K562 (cell line): ENCODE measurements around the gene EXT2. TPM values are rescaled to one million over a fixed set of nuclear protein-coding genes. Genes with fewer than 3 reads are reported as not detected.

Experiments
- ATAC-seq: fragments of 200-7000 bp; cut with Tn5 transposase; 3 replicates; pipeline ENCODE4 v1.9.1; 2020; ENCODE audit warnings: moderate library complexity
- BruUV-seq: library from RNA; stranded (reverse); fragments of 400-500 nt; replicated peaks from 2 replicates; lab custom pipeline; 2021; lab: Mats Ljungman, UMichigan
- CTCF ChIA-PET: fragments of 300-600 bp; formaldehyde crosslinking; extraction: SDS; loops from one replicate; lab custom pipeline; 2021; ENCODE audit warnings: low intra/inter-chr PET ratio; lab: Yijun Ruan, JAX
- POLR2A ChIA-PET: fragments of 300-600, 350-650 bp; sonication (Branson Sonifier 250); formaldehyde crosslinking; extraction: SDS; loops from one replicate; lab custom pipeline; 2021; ENCODE audit warnings: antibody characterized with exemption, inconsistent platforms; lab: Yijun Ruan, JAX
- DNase-seq, 4 experiments: peaks; one replicate each; pipeline versions ENCODE4 v3.0.0 to v3.0.0-alpha.2; 2011 to 2018; ENCODE audit warnings: low spot score in 3 of 4, mixed read lengths in 3 of 4; ENCODE audit errors: extremely low read depth in 1 of 4
- FAIRE-seq: peaks from 2 replicates; lab custom pipeline; 2011; peaks lifted over from hg19 to GRCh38; lab: Jason Lieb, UNC
- H2AFZ ChIP-seq: 2 replicates; pipeline ENCODE4 v1.6.0; 2011; ENCODE audit warnings: low read depth, low read length, control low read depth, inconsistent platforms
- H3K27ac ChIP-seq: fragments of 200-600 bp; 3 replicates; pipeline ENCODE4 v1.8.0; 2011; ENCODE audit warnings: low read depth, mild to moderate bottlenecking, control low read depth, inconsistent platforms, low read length, moderate library complexity, mixed read lengths; ENCODE audit errors: extremely low read depth
- H3K27me3 ChIP-seq, 2 experiments: fragments of 300-600 bp in 1 of 2; 2 replicates in 1 of 2; 3 replicates in 1 of 2; pipeline versions ENCODE4 v1.6.0 to v1.8.0; 2011; ENCODE audit warnings: inconsistent platforms in 2 of 2, low read length in 2 of 2, mild to moderate bottlenecking in 1 of 2, mixed read lengths in 1 of 2, moderate library complexity in 1 of 2; ENCODE audit not compliant: control insufficient read depth in 2 of 2, insufficient read depth in 2 of 2
- H3K36me3 ChIP-seq: fragments of 300-600 bp; 3 replicates; pipeline ENCODE4 v1.8.0; 2011; ENCODE audit warnings: mild to moderate bottlenecking, low read length, inconsistent platforms; ENCODE audit not compliant: control insufficient read depth, insufficient read depth
- H3K4me1 ChIP-seq, 2 experiments: fragments of 200-600 bp in 1 of 2; replicated peaks in 1 of 2; 2 replicates in 1 of 2; 3 replicates in 1 of 2; pipeline versions ENCODE4 v1.5.1 to v1.8.0; 2011; ENCODE audit warnings: inconsistent platforms in 2 of 2, low read length in 2 of 2, mild to moderate bottlenecking in 1 of 2, mixed read lengths in 1 of 2, moderate library complexity in 1 of 2; ENCODE audit not compliant: control insufficient read depth in 2 of 2, insufficient read depth in 2 of 2
- H3K4me2 ChIP-seq: 2 replicates; pipeline ENCODE4 v1.6.1; 2011; ENCODE audit warnings: low read length, control low read depth, inconsistent platforms, mixed read lengths; ENCODE audit not compliant: insufficient read depth
- H3K4me3 ChIP-seq: fragments of 200-600 bp; sonication (generic), shearing (Covaris generic); 2 replicates; pipeline ENCODE4 v1.5.1; 2016; ENCODE audit warnings: control low read depth, inconsistent platforms
- H3K79me2 ChIP-seq: fragments of 200-600 bp; 3 replicates; pipeline ENCODE4 v1.8.0; 2011; ENCODE audit warnings: low read length, inconsistent platforms; ENCODE audit not compliant: control insufficient read depth, insufficient read depth
- H3K9ac ChIP-seq, 2 experiments: 2 replicates each; pipeline versions ENCODE4 v1.6.0 to v1.6.1; 2011; ENCODE audit warnings: low read depth in 2 of 2, low read length in 2 of 2, control low read depth in 1 of 2, inconsistent platforms in 1 of 2, mild to moderate bottlenecking in 1 of 2, mixed read lengths in 1 of 2; ENCODE audit not compliant: insufficient read depth in 1 of 2
- H3K9me1 ChIP-seq: one replicate; pipeline ENCODE4 v1.6.0; 2011; ENCODE audit warnings: inconsistent platforms, mild to moderate bottlenecking, low read length, moderate library complexity; ENCODE audit not compliant: control insufficient read depth, insufficient read depth
- H3K9me3 ChIP-seq: replicated peaks from 2 replicates; pipeline ENCODE4 v1.5.1; 2011; ENCODE audit warnings: low read depth, low read length, inconsistent platforms; ENCODE audit not compliant: control insufficient read depth, insufficient read depth
- H4K20me1 ChIP-seq: replicated peaks from 2 replicates; pipeline ENCODE4 v1.6.1; 2011; ENCODE audit warnings: low read length, inconsistent platforms, mixed read lengths; ENCODE audit not compliant: control insufficient read depth, insufficient read depth
- BCOR ChIP-seq: fragments of 450-650 bp; IDR thresholded peaks from 2 replicates; pipeline ENCODE4 v1.6.1; 2016
- CBFA2T3 ChIP-seq: fragments of 450-650 bp; IDR thresholded peaks from 2 replicates; pipeline ENCODE4 v1.6.1; 2017
- CEBPZ ChIP-seq: fragments of 150-350 bp; IDR thresholded peaks from 2 replicates; pipeline ENCODE4 v1.6.1; 2014; ENCODE audit warnings: low read depth, mild to moderate bottlenecking, low read length, borderline replicate concordance
- ESRRB ChIP-seq: fragments of 250-450 bp; sonication (Bioruptor Pico); IDR thresholded peaks from 2 replicates; pipeline ENCODE4 v1.5.0; 2020; ENCODE audit warnings: mild to moderate bottlenecking, moderate library complexity, borderline replicate concordance
- GATA2 ChIP-seq: sonication (generic); formaldehyde crosslinking; IDR thresholded peaks from 2 replicates; pipeline ENCODE4 v1.4.0; 2020; ENCODE audit warnings: mild to moderate bottlenecking, missing genetic modification reagents
- HES1 ChIP-seq: fragments of 450-650 bp; IDR thresholded peaks from 2 replicates; pipeline ENCODE4 v1.6.1; 2016; ENCODE audit warnings: low read depth, mild to moderate bottlenecking, moderate library complexity
- HMBOX1 ChIP-seq: sonication (generic); IDR thresholded peaks from 2 replicates; pipeline ENCODE4 v1.6.1; 2016
- NR2C1 ChIP-seq, 2 experiments: fragments of 450-650 bp; IDR thresholded peaks; 2 replicates each; pipeline ENCODE4 v1.6.1; 2017; ENCODE audit warnings: mild to moderate bottlenecking in 2 of 2, antibody characterized with exemption in 1 of 2, inconsistent platforms in 1 of 2, missing compliant biosample characterization in 1 of 2, missing genetic modification characterization in 1 of 2
- NUFIP1 ChIP-seq: fragments of 450-650 bp; IDR thresholded peaks from 2 replicates; pipeline ENCODE4 v1.6.1; 2018; ENCODE audit not compliant: partially characterized antibody
- SMARCC2 ChIP-seq: fragments of 450-650 bp; IDR thresholded peaks from 2 replicates; pipeline ENCODE4 v1.6.1; 2017; ENCODE audit warnings: antibody characterized with exemption, moderate library complexity, mild to moderate bottlenecking, low read depth
- ZNF592 ChIP-seq: fragments of 450-650 bp; IDR thresholded peaks from 2 replicates; pipeline ENCODE4 v1.6.1; 2017; ENCODE audit warnings: antibody characterized with exemption, mild to moderate bottlenecking
- WGBS: fragments of 100-300 bp; shearing (Covaris generic); methylation state at CpG from one replicate; pipeline ENCODE4 v1.1.6; 2016; ENCODE audit warnings: low coverage, mixed read lengths; ENCODE audit not compliant: insufficient coverage; ENCODE audit errors: missing lambda C conversion rate; 5-methylcytosine and 5-hydroxymethylcytosine counted together
- in situ Hi-C: fragments of 300-500 bp; cut with MboI; formaldehyde crosslinking; loops from 4 replicates; pipeline ENCODE4 v1.15.0; 2018; ENCODE audit warnings: inconsistent platforms, mixed read lengths
- intact Hi-C: fragments of 100-400 bp; cut with micrococcal nuclease; formaldehyde crosslinking; loops from 2 replicates; pipeline ENCODE4 v1.14.2; 2022
- polyA plus RNA-seq, 8 experiments: library from polyadenylated mRNA; depleted of rRNA in 4 of 8; stranded (reverse) in 5 of 8; unstranded in 3 of 8; fragments of >200 nt; fragmentation: Nextera tagmentation in 2 of 8; fragmentation: Illumina TruSeq in 1 of 8; extraction: Ambion mirVana in 2 of 8; extraction: Trizol in 1 of 8; gene quantifications; 2 replicates each; pipeline versions ENCODE4 v1.2.1 to v1.2.3, GENCODE V29; 2011 to 2014; ENCODE audit warnings: inconsistent platforms in 1 of 8, missing spikeins in 1 of 8
- total RNA-seq, 7 experiments: library from RNA; depleted of rRNA in 6 of 7; stranded (reverse); fragments of >200 nt in 6 of 7; fragmentation: Illumina TruSeq in 2 of 7; extraction: Trizol in 2 of 7; gene quantifications; 2 replicates each; pipeline versions ENCODE4 v1.2.1 to v1.2.3, GENCODE V29; 2011 to 2021; ENCODE audit warnings: low replicate concordance in 1 of 7

The EXT2 gene
- total and polyA plus RNA-seq, 9 of the 15 experiments (the other 6 are each of a cell fraction or from before 2014, with no cell fraction given): 7.5 to 52.1 (median 38.1) TPM

GRCh38 chr11:44219830-44220796, 124.6 kb downstream of the EXT2 start:
- intact Hi-C loops: no loop called here
- TF ChIP-seq GATA2 (CRISPR knock-in tag) (peak; percentile 38; the same call in 1 of the 2 replicates), HMBOX1 (peak; percentile 64; the same call in 1 of the 2 replicates), NR2C1 (IDR thresholded peaks at IDR 0.05) (no peak), NR2C1 (tag; IDR thresholded peaks at IDR 0.05) (peak; percentile 24; the same call in 1 of the 2 replicates), HES1 (no peak), BCOR (no peak), CEBPZ (no peak), CBFA2T3 (no peak), ZNF592 (no peak), NUFIP1 (no peak), SMARCC2 (no peak), ESRRB (no peak)

More at GRCh38 chr11:44219830-44220796, 124.6 kb downstream of the EXT2 start:
- Histone ChIP-seq H3K27me3 (no peaks in the 10 kb centered on the region), H3K4me2 (no peak overlapping the region), H3K9me3 (no peaks in the 10 kb centered on the region), H3K9ac (peak overlapping the region in 1 of 2 experiments; percentile 37; a peak in 1 of 4 replicates), H3K36me3 (no peaks in the 10 kb centered on the region; the same call in 2 of the 3 replicates), H3K79me2 (no peaks in the 10 kb centered on the region), H3K27ac (no peak overlapping the region), H2AFZ (no peak overlapping the region), H4K20me1 (0 out of 2 replicates have a peak, but pooled peaks cover 3% of the 10 kb centered on the region), H3K4me3 (no peak overlapping the region), H3K9me1 (no peaks in the 10 kb centered on the region), H3K4me1 (peaks cover 3 to 6% of the 10 kb centered on the region in 2 experiments; a peak in 3 of 5 replicates)
- ChIA-PET POLR2A (interaction anchor here (1.0 kb wide), 1 partner anchor 8 kb away, joined by 3 read pairs; no protein-coding TSS in a partner anchor), CTCF (no interaction called here)
- ATAC-seq: peak; percentile 67
- DNase-seq: peak in 2 of 4 experiments; percentile 17 to 20
- in situ Hi-C loops: no loop called here
- WGBS: 33% methylated on average over 4 of the region's 4 CpGs
- no peak for FAIRE-seq
- BruUV-seq: no TSS peak
